Loucy (cell line): ENCODE results near the gene ASH1L.

Experiments
- CTCF ChIP-seq: fragments of 200-600 bp; sonication (generic); conservative IDR thresholded peaks from 2 replicates; pipeline ENCODE4 v1.5.1; 2014; ENCODE audit warnings: mild to moderate bottlenecking, antibody characterized with exemption, low read length
- EZH2phosphoT487 ChIP-seq: fragments of 200-600 bp; IDR thresholded peaks from 2 replicates; pipeline ENCODE4 v1.6.1; 2018; ENCODE audit warnings: antibody characterized with exemption, mild to moderate bottlenecking, moderate library complexity, borderline replicate concordance

- TF ChIP-seq EZH2phosphoT487 (no peak), CTCF (no peak)
These were observed 266.7 kb downstream of the ASH1L start for GRCh38 chr1:155295942-155296267.
